GM18511 (cell line): ENCODE data around the gene ZNF525.
A peak's percentile ranks its signal among the peaks of the same experiment; 100 is the strongest.
"Not testable (repeated sequence)": the region's sequence is repeated elsewhere in the genome, so short reads cannot be mapped to it uniquely, and the experiment has no call there.

Experiments
- ATAC-seq: cut with Tn5 transposase; IDR thresholded peaks from one replicate; pipeline ENCODE4 v1.9.1; 2021; ENCODE audit warnings: mild to moderate bottlenecking, moderate library complexity; ENCODE audit not compliant: unreplicated experiment

ZNF525 gene

GRCh38 chr19:53365134-53365898, at the start of gene ZNF525:
ZNF525 (plus strand) TSS chr19:53365705; CDS start chr19:53372282, 6,577 bp downstream.
- ATAC-seq, result peak; percentile 99

GRCh38 chr19:53328967-53329366, 36.5 kb upstream of the ZNF525 start:
- ATAC-seq, result no peak

- ATAC-seq, result no peak
Measured at GRCh38 chr19:53332484-53332883, 33.0 kb upstream of the ZNF525 start.

- ATAC-seq, result peak; percentile 44
Measured at GRCh38 chr19:53333066-53333462, 32.4 kb upstream of the ZNF525 start.

- peak; percentile 96 for ATAC-seq
Measured at GRCh38 chr19:53333463-53334449, 31.7 kb upstream of the ZNF525 start, which contains the start of gene ZNF845. ZNF845 (plus strand) TSS chr19:53333749; CDS start chr19:53341308, 7,559 bp downstream.

GRCh38 chr19:53344403-53344802, 21.1 kb upstream of the ZNF525 start:
- ATAC-seq, result not testable (repeated sequence)

- no peak for ATAC-seq
Measured at GRCh38 chr19:53355739-53356138, 9.8 kb upstream of the ZNF525 start.

GRCh38 chr19:53357821-53358581, 7.5 kb upstream of the ZNF525 start:
- no peak for ATAC-seq

GRCh38 chr19:53360056-53360455, 5.4 kb upstream of the ZNF525 start:
- ATAC-seq, result not testable (repeated sequence)

GRCh38 chr19:53365899-53366493, 491 bp downstream of the ZNF525 start:
- ATAC-seq, result peak; percentile 67

GRCh38 chr19:53372196-53372595, 6.7 kb downstream of the ZNF525 start:
- no peak for ATAC-seq

GRCh38 chr19:53374288-53374687, 8.8 kb downstream of the ZNF525 start:
- no peak for ATAC-seq

GRCh38 chr19:53374743-53375142, 9.2 kb downstream of the ZNF525 start:
- no peak for ATAC-seq

- ATAC-seq, result no peak
Measured at GRCh38 chr19:53381376-53381775, 15.9 kb downstream of the ZNF525 start.

- ATAC-seq, result no peak
Measured at GRCh38 chr19:53388168-53388567, 22.7 kb downstream of the ZNF525 start.

GRCh38 chr19:53388904-53389303, 23.4 kb downstream of the ZNF525 start:
- no peak for ATAC-seq

- ATAC-seq, result no peak
Measured at GRCh38 chr19:53389571-53389970, 24.1 kb downstream of the ZNF525 start.

GRCh38 chr19:53389978-53390377, 24.5 kb downstream of the ZNF525 start:
- no peak for ATAC-seq

- no peak for ATAC-seq
Measured at GRCh38 chr19:53394522-53394973, 29.0 kb downstream of the ZNF525 start.
